Measurements from ENCODE around the gene PHC2.

DNA sequence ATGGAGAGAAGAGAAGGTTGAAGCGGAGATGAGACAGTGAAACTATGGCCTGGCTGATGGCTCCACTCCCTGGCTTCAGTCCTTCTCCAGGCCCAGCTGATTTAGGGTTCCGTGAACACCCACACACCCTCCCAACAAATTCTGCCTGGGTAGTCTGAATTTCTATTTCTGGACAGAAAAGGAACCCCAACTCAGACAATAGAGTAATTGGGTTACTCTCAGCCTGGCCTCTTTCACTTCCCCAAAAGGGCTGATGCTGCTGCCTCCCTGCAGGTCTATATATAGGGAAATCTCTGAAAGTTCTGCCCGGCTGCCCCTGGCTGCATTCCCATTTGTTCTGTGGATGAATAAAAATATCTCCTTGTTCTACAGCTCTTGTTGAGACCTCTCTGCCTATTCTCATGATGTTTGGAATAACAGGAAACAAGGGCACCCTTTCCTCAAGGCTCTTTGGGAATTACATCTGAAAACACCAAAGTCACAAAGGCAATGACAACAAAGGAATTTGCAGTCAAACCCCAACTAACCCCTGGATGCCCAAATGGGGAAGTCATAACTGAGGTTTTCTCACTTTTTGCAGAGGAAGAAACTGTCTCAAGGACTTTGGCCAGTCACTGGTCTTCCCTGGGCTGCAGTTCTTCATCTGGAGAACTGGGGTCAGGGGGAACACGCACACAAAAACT is 30.2 kb upstream of the PHC2 start:
- no peak for TF ChIP-seq GLI4 (CRISPR knock-in tag; IDR thresholded peaks at IDR 0.05; ENCODE audit: borderline replicate concordance)
- TF ChIP-seq ELF1 (CRISPR knock-in tag; IDR thresholded peaks at IDR 0.05): no peak
- TF ChIP-seq, protein P1, sequence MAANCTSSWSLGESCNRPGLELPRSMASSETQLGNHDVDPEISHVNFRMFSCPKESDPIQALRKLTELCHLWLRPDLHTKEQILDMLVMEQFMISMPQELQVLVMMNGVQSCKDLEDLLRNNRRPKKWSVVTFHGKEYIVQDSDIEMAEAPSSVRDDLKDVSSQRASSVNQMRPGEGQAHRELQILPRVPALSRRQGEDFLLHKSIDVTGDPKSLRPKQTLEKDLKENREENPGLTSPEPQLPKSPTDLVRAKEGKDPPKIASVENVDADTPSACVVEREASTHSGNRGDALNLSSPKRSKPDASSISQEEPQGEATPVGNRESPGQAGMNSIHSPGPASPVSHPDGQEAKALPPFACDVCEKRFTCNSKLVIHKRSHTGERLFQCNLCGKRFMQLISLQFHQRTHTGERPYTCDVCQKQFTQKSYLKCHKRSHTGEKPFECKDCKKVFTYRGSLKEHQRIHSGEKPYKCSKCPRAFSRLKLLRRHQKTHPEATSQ (CRISPR knock-in tag; IDR thresholded peaks at IDR 0.05; ENCODE audit: borderline replicate concordance): no peak
- no peak for TF ChIP-seq ZNF329 (CRISPR knock-in tag; IDR thresholded peaks at IDR 0.05; ENCODE audit: low read depth)
- no peak for TF ChIP-seq POLR2AphosphoS5 (IDR thresholded peaks at IDR 0.05; ENCODE audit: low read depth, low read length)
- TF ChIP-seq RFX1 (IDR thresholded peaks at IDR 0.05): no peak
- TF ChIP-seq HDAC6 (IDR thresholded peaks at IDR 0.05; ENCODE audit: low read depth, low read length): no peak
- no peak for TF ChIP-seq JUND (CRISPR knock-in tag; IDR thresholded peaks at IDR 0.05)
- TF ChIP-seq MAFG (CRISPR knock-in tag; IDR thresholded peaks at IDR 0.05): no peak
- TF ChIP-seq CREM (IDR thresholded peaks at IDR 0.05): no peak
- no peak for TF ChIP-seq CREM (CRISPR knock-in tag; IDR thresholded peaks at IDR 0.05)
- TF ChIP-seq EZH2 (conservative IDR thresholded peaks at IDR 0.05; ENCODE audit: low read depth, low read length): no peak
- no peak for TF ChIP-seq ZNF180 (CRISPR knock-in tag; IDR thresholded peaks at IDR 0.05; ENCODE audit: borderline replicate concordance, low read depth)
- TF ChIP-seq ZFP1 (CRISPR knock-in tag; IDR thresholded peaks at IDR 0.05): no peak
- TF ChIP-seq, protein P2, sequence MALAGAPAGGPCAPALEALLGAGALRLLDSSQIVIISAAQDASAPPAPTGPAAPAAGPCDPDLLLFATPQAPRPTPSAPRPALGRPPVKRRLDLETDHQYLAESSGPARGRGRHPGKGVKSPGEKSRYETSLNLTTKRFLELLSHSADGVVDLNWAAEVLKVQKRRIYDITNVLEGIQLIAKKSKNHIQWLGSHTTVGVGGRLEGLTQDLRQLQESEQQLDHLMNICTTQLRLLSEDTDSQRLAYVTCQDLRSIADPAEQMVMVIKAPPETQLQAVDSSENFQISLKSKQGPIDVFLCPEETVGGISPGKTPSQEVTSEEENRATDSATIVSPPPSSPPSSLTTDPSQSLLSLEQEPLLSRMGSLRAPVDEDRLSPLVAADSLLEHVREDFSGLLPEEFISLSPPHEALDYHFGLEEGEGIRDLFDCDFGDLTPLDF (CRISPR knock-in tag; IDR thresholded peaks at IDR 0.05): no peak

All from HepG2 (cell line).